Activated T-helper 17 cell treated with anti-CD3 and anti-CD28 coated beads, Interleukin-2, amount 50 U/mL, for 72 hours (primary cell): ENCODE data around the gene GSDMA. TPM values are rescaled to one million over a fixed set of nuclear protein-coding genes. Genes with fewer than 3 reads are reported as not detected.
A peak's percentile ranks its signal among the peaks of the same experiment; 100 is the strongest.

ENCODE experiments used
- ATAC-seq: fragments of 150-1000 bp; cut with Tn5 transposase; replicated peaks from 2 replicates; pipeline ENCODE4 v1.10.0; 2021; ENCODE audit warnings: mild to moderate bottlenecking, moderate library complexity
- H3K27ac Mint-ChIP-seq: one replicate; pipeline ENCODE4 v1.8.0; 2022; ENCODE audit warnings: mixed read lengths
- H3K27me3 Mint-ChIP-seq: one replicate; pipeline ENCODE4 v1.8.0; 2022; ENCODE audit warnings: mixed read lengths
- H3K36me3 Mint-ChIP-seq: one replicate; pipeline ENCODE4 v1.8.0; 2022; ENCODE audit warnings: low read depth, mild to moderate bottlenecking, mixed read lengths
- H3K4me1 Mint-ChIP-seq: one replicate; pipeline ENCODE4 v1.8.0; 2022; ENCODE audit warnings: mixed read lengths
- H3K4me3 Mint-ChIP-seq: one replicate; pipeline ENCODE4 v1.8.0; 2022; ENCODE audit warnings: mild to moderate bottlenecking, mixed read lengths
- H3K9me3 Mint-ChIP-seq: one replicate; pipeline ENCODE4 v1.8.0; 2022; ENCODE audit warnings: mixed read lengths
- total RNA-seq, 2 donors: library from RNA; stranded (reverse); gene quantifications; one replicate each; pipeline ENCODE4 v1.2.3, GENCODE V29; 2022

Gene GSDMA
- total RNA-seq, 2 donors from 2014 or later: 0.63 to 1.1 TPM

GRCh38 chr17:40024901-40025300 is 62.1 kb downstream of the GSDMA start:
- Mint-ChIP-seq H3K4me3 (no peak overlapping the region), H3K9me3 (no peaks in the 10 kb centered on the region), H3K27ac (no peak overlapping the region), H3K4me1 (peaks cover 19% of the 10 kb centered on the region), H3K36me3 (peaks cover 81% of the 10 kb centered on the region), H3K27me3 (no peaks in the 10 kb centered on the region)
- no peak for ATAC-seq

- H3K4me3 Mint-ChIP-seq: peak overlapping the region; percentile 38
- H3K27me3 Mint-ChIP-seq: no peaks in the 10 kb centered on the region
- H3K4me1 Mint-ChIP-seq: peaks cover 19% of the 10 kb centered on the region
- ATAC-seq: no peak
- peak overlapping the region; percentile 48 for H3K27ac Mint-ChIP-seq
- H3K36me3 Mint-ChIP-seq: peaks cover 84% of the 10 kb centered on the region
- H3K9me3 Mint-ChIP-seq: no peaks in the 10 kb centered on the region
Observed at GRCh38 chr17:40025559-40025958, 62.8 kb downstream of the GSDMA start.

GRCh38 chr17:40025991-40026815 is 63.4 kb downstream of the GSDMA start:
- peak overlapping the region; percentile 48 for H3K27ac Mint-ChIP-seq
- H3K4me3 Mint-ChIP-seq: peak overlapping the region; percentile 38
- no peaks in the 10 kb centered on the region for H3K9me3 Mint-ChIP-seq
- no peaks in the 10 kb centered on the region for H3K27me3 Mint-ChIP-seq
- peaks cover 17% of the 10 kb centered on the region for H3K4me1 Mint-ChIP-seq
- H3K36me3 Mint-ChIP-seq: peaks cover 84% of the 10 kb centered on the region
- ATAC-seq: peak; percentile 26

- Mint-ChIP-seq H3K27me3 (no peaks in the 10 kb centered on the region), H3K36me3 (peaks cover 81% of the 10 kb centered on the region), H3K9me3 (no peaks in the 10 kb centered on the region), H3K4me3 (peak overlapping the region; percentile 38), H3K4me1 (peaks cover 14% of the 10 kb centered on the region), H3K27ac (no peak overlapping the region)
- peak; percentile 92 for ATAC-seq
Observed at GRCh38 chr17:40026816-40027613, 64.2 kb downstream of the GSDMA start.

Other genes starting within 250 kb of the GSDMA start
- 10 to 100 TPM; 24.6 to 45.2 TPM for gene MIEN1, start 232.5 kb upstream of the GSDMA start, total RNA-seq
- gene GRB7, start 225.1 kb upstream of the GSDMA start, total RNA-seq: under 1 TPM in 1 of 2 donors, not detected in 1; 0.40 TPM
- 100 to 1,000 TPM in 1 of 2 donors, 10 to 100 TPM in 1; 55.0 to 119 TPM for gene IKZF3, start 98.7 kb upstream of the GSDMA start, total RNA-seq
- gene ZPBP2, start 94.8 kb upstream of the GSDMA start, total RNA-seq: under 1 TPM; 0.53 to 0.67 TPM
- 10 to 100 TPM; 28.9 to 37.6 TPM for gene GSDMB, start 44.4 kb upstream of the GSDMA start, total RNA-seq
- 10 to 100 TPM; 66.8 to 70.3 TPM for gene ORMDL3, start 35.4 kb upstream of the GSDMA start, total RNA-seq
- gene LRRC3C, start 35.3 kb upstream of the GSDMA start, total RNA-seq: not detected
- gene PSMD3, start 17.8 kb downstream of the GSDMA start, total RNA-seq: 100 to 1,000 TPM in 1 of 2 donors, 10 to 100 TPM in 1; 97.6 to 159 TPM
- not detected for gene CSF3, start 52.4 kb downstream of the GSDMA start, total RNA-seq
- 100 to 1,000 TPM in 1 of 2 donors, 10 to 100 TPM in 1; 83.5 to 140 TPM for gene MED24, start 91.4 kb downstream of the GSDMA start, total RNA-seq
- gene THRA, start 100.0 kb downstream of the GSDMA start, total RNA-seq: 10 to 100 TPM; 10.3 to 14.4 TPM
- 10 to 100 TPM; 12.2 to 21.8 TPM for gene NR1D1, start 137.6 kb downstream of the GSDMA start, total RNA-seq
- gene MSL1, start 159.0 kb downstream of the GSDMA start, total RNA-seq: 100 to 1,000 TPM in 1 of 2 donors, 10 to 100 TPM in 1; 80.5 to 114 TPM
- gene CASC3, start 177.5 kb downstream of the GSDMA start, total RNA-seq: 100 to 1,000 TPM; 110 to 244 TPM
- 1 to 10 TPM; 9.4 to 9.9 TPM for gene RAPGEFL1, start 214.5 kb downstream of the GSDMA start, total RNA-seq